GM12892 (cell line): Measurements from ENCODE around the gene MAGT1.
"Not testable (repeated sequence)": the region's sequence is repeated elsewhere in the genome, so short reads cannot be mapped to it uniquely, and the experiment has no call there.

Source experiments
- DNase-seq: peaks from one replicate; pipeline ENCODE4 v3.0.0; 2011; ENCODE audit not compliant: insufficient read length
- FAIRE-seq: peaks from 2 replicates; lab custom pipeline; 2011; peaks lifted over from hg19 to GRCh38; lab: Jason Lieb, UNC
- POLR2A ChIP-seq: IDR thresholded peaks from 2 replicates; pipeline ENCODE4 v1.6.1; 2011; ENCODE audit warnings: low read depth, low read length, control low read depth
- POLR2AphosphoS5 ChIP-seq: IDR thresholded peaks from 2 replicates; pipeline ENCODE4 v1.6.1; 2011; ENCODE audit warnings: low read depth, low read length, control low read depth
- TAF1 ChIP-seq: IDR thresholded peaks from 2 replicates; pipeline ENCODE4 v1.6.1; 2011; ENCODE audit warnings: low read depth, mild to moderate bottlenecking, control low read depth, low read length, borderline replicate concordance

The MAGT1 gene

GRCh38 chrX:77917294-77917933, 22.2 kb upstream of the MAGT1 start:
- DNase-seq (no peak), FAIRE-seq (peak; percentile 40)
- TF ChIP-seq POLR2AphosphoS5 = no peak
- TF ChIP-seq TAF1 = no peak
- no peak for TF ChIP-seq POLR2A

GRCh38 chrX:77910108-77910840, 15.0 kb upstream of the MAGT1 start, which contains the start of gene ATP7A:
Gene ATP7A, plus strand, starts transcription at chrX:77910693. Its CDS starts 60,949 bp downstream, at chrX:77971642.
- TF ChIP-seq TAF1 = no peak; the same call in 1 of the 2 replicates
- 0 out of 2 replicates have a peak, but pooled peaks have one; percentile 26 for TF ChIP-seq POLR2A
- TF ChIP-seq POLR2AphosphoS5 = peak; percentile 43; the same call in 1 of the 2 replicates
- DNase-seq (peak; percentile 73), FAIRE-seq (peak; percentile 98)

GRCh38 chrX:77901506-77901905, 6.3 kb upstream of the MAGT1 start:
- FAIRE-seq (no peak), DNase-seq (no peak)
- TF ChIP-seq POLR2A (no peak), TAF1 (no peak), POLR2AphosphoS5 (no peak)

GRCh38 chrX:77900688-77901087, 5.5 kb upstream of the MAGT1 start:
- TF ChIP-seq TAF1 = no peak
- no peak for TF ChIP-seq POLR2A
- no peak for TF ChIP-seq POLR2AphosphoS5
- DNase-seq (no peak), FAIRE-seq (no peak)

- DNase-seq (peak; percentile 19), FAIRE-seq (peak; percentile 80)
- TF ChIP-seq POLR2AphosphoS5 (peak; percentile 78), TAF1 (peak; percentile 84; the same call in 1 of the 2 replicates), POLR2A (peak; percentile 69)
Measured at GRCh38 chrX:77899081-77899828, 4.0 kb upstream of the MAGT1 start, which contains the start of gene COX7B. Gene COX7B, plus strand, starts transcription at chrX:77899468. Its CDS starts 86 bp downstream, at chrX:77899554.

GRCh38 chrX:77893713-77894112, 1.5 kb downstream of the MAGT1 start:
- DNase-seq (no peak), FAIRE-seq (no peak)
- TF ChIP-seq POLR2A = no peak

GRCh38 chrX:77892887-77893286, 2.3 kb downstream of the MAGT1 start:
- FAIRE-seq (no peak), DNase-seq (no peak)
- TF ChIP-seq POLR2A (no peak), POLR2AphosphoS5 (no peak), TAF1 (no peak)

GRCh38 chrX:77881418-77881817, 13.8 kb downstream of the MAGT1 start:
- DNase-seq, FAIRE-seq: not testable (repeated sequence)

GRCh38 chrX:77875372-77875771, 19.9 kb downstream of the MAGT1 start:
- DNase-seq = no peak
- no peak for TF ChIP-seq POLR2AphosphoS5
- no peak for TF ChIP-seq TAF1
- TF ChIP-seq POLR2A = no peak
- FAIRE-seq = no peak

GRCh38 chrX:77831544-77831943, 63.7 kb downstream of the MAGT1 start:
- FAIRE-seq = not testable (repeated sequence)

GRCh38 chrX:77821989-77822388, 73.2 kb downstream of the MAGT1 start:
- not testable (repeated sequence) for FAIRE-seq

More at GRCh38 chrX:77831544-77831943, 63.7 kb downstream of the MAGT1 start:
- DNase-seq = not testable (repeated sequence)

GRCh38 chrX:77820091-77820727, 75.0 kb downstream of the MAGT1 start:
- TF ChIP-seq TAF1 (no peak), POLR2A (no peak), POLR2AphosphoS5 (no peak)
- DNase-seq = no peak
- no peak for FAIRE-seq

More at GRCh38 chrX:77821989-77822388, 73.2 kb downstream of the MAGT1 start:
- not testable (repeated sequence) for DNase-seq
